ENCODE results near the gene FARS2. TPM values are rescaled to one million over a fixed set of nuclear protein-coding genes. Genes with fewer than 3 reads are reported as not detected.

FARS2 gene
- polyA plus RNA-seq, 1 donor (not counting 4 experiments of a cell fraction or from before 2014, with no cell fraction given), result 21.3 TPM

DNA sequence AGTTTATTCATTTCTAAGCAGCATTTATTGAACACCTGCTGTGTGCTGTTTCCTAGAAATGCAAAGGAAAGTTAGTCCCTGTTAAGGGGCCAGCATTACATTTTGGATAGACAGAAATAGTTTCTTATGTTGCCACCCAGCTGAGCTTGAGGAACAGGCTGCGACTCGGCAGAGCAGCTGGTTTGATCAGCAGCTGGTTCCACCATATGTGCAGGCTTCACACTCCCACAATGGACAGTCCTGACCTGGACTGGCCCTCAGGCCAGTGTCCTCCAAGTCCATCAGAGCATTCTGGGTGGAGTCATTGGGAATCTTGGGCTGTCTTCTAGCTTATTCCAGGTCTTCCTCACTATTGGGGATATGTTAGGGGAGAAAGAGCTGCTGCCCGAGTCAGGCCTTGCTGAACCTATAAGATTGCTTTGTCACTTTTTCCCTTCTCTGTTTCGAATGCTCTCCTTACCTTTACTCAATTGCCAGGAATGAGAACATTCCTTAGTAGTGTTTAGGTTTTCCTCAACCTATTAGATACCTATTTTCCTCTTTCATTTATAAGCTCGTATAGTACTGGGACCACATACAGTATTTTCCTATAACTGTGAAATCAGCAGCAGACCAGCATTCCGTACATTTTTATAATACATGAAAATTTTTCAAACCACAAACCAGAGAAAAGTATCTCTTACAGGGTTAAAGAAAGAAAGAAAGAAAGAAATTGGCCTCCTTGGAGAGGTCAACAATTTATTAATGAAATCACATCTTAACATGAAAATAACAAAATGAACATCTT is 203.0 kb downstream of the FARS2 start:
- Histone ChIP-seq H3K4me3 (ENCODE audit: control insufficient read depth in 2 of 3, extremely low read depth in 1 of 3, insufficient read depth in 2 of 3, low read depth in 1 of 3, low read length in 3 of 3) (no peak overlapping the region), H3K27ac (ENCODE audit: control insufficient read depth, insufficient read depth, low read length) (no peak overlapping the region), H2AFZ (ENCODE audit: control insufficient read depth, low read length) (no peak overlapping the region), H3K27me3 (ENCODE audit: control insufficient read depth, extremely low read depth, insufficient read depth, low read length) (no peaks in the 10 kb centered on the region), H3K36me3 (ENCODE audit: control insufficient read depth in 2 of 2, extremely low read depth in 1 of 2, insufficient read depth in 2 of 2, low read length in 2 of 2) (no peaks in the 10 kb centered on the region), H3K9me1 (ENCODE audit: control insufficient read depth, extremely low read depth, insufficient read depth, low read length) (no peaks in the 10 kb centered on the region), H3K4me2 (ENCODE audit: control insufficient read depth, extremely low read depth, insufficient read depth, low read depth, low read length) (no peak overlapping the region), H3K9me3 (ENCODE audit: control insufficient read depth, low read depth, low read length) (no peaks in the 10 kb centered on the region), H3K9ac (ENCODE audit: control insufficient read depth, extremely low read depth, insufficient read depth, low read length) (no peak overlapping the region), H4K20me1 (ENCODE audit: control insufficient read depth, extremely low read depth, insufficient read depth, low read length) (no peaks in the 10 kb centered on the region), H3K79me2 (ENCODE audit: control insufficient read depth, insufficient read depth, low read length) (no peaks in the 10 kb centered on the region), H3K4me1 (ENCODE audit: control insufficient read depth, extremely low read depth, insufficient read depth, low read length) (no peaks in the 10 kb centered on the region)
- TF ChIP-seq EZH2 (IDR thresholded peaks at IDR 0.05; ENCODE audit: low read length), result no peak
- TF ChIP-seq, protein P1, sequence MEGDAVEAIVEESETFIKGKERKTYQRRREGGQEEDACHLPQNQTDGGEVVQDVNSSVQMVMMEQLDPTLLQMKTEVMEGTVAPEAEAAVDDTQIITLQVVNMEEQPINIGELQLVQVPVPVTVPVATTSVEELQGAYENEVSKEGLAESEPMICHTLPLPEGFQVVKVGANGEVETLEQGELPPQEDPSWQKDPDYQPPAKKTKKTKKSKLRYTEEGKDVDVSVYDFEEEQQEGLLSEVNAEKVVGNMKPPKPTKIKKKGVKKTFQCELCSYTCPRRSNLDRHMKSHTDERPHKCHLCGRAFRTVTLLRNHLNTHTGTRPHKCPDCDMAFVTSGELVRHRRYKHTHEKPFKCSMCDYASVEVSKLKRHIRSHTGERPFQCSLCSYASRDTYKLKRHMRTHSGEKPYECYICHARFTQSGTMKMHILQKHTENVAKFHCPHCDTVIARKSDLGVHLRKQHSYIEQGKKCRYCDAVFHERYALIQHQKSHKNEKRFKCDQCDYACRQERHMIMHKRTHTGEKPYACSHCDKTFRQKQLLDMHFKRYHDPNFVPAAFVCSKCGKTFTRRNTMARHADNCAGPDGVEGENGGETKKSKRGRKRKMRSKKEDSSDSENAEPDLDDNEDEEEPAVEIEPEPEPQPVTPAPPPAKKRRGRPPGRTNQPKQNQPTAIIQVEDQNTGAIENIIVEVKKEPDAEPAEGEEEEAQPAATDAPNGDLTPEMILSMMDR (optimal IDR thresholded peaks at IDR 0.05 in 1 of 3, IDR thresholded peaks at IDR 0.05 in 1 of 3, conservative IDR thresholded peaks at IDR 0.05 in 1 of 3; ENCODE audit: extremely low read depth in 1 of 3, insufficient read depth in 2 of 3, low read length in 3 of 3), result no peak
- DNase-seq (ENCODE audit: low read depth, low spot score) (no peak), FAIRE-seq (no peak)
- dilution Hi-C loops (cut with MboI; ENCODE audit: extremely low pct_ligation_motif_present, low sequenced_read_pairs), result no loop called here

DNA sequence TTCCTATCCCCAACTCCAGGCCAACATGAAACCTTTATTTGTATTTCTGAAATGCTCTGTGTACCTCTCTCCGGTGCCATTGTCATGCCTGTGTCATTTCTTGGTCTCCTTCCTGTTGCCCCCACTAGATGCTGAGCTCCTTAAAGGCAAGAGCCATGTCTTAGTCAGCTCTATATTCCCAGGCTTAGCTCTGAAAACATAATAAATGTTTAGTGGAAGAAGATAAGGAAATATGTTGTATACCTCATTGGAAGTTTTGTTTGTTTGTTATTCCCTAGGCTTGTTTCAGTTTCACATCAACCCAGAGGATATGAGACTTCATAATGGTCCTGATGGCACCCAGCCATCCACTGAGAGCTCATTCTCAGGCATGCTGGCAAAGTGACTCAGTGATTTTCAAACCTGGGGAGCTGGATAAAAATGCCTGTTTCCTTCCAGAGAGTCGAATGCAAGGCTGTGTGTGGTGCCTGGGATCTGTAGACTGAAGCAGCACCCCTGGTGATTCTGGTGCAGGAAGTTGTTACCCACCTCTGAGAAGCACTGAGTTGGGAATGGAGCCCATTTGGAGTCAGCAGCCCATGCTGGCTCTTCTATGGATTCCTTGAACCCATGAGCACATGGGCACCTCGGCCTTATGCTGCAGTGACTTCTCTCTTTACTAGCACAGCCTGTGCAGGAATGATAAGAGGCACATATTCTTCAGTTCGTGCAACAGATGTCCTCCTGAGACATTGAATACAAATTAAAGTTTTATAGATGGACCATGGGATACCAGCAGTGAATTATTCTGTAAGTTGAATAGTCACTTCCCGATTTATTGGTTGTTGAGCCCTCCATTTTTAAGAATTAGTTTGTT is 205.2 kb downstream of the FARS2 start:
- H3K4me2 ChIP-seq (ENCODE audit: control insufficient read depth, extremely low read depth, insufficient read depth, low read depth, low read length), result no peak overlapping the region
- no peak for DNase-seq (ENCODE audit: low read depth, low spot score)
- no peak for FAIRE-seq
- H3K36me3 ChIP-seq (ENCODE audit: control insufficient read depth in 2 of 2, extremely low read depth in 1 of 2, insufficient read depth in 2 of 2, low read length in 2 of 2), result no peaks in the 10 kb centered on the region
- no peaks in the 10 kb centered on the region for H3K4me1 ChIP-seq (ENCODE audit: control insufficient read depth, extremely low read depth, insufficient read depth, low read length)
- TF ChIP-seq, protein P1 (optimal IDR thresholded peaks at IDR 0.05 in 1 of 3, IDR thresholded peaks at IDR 0.05 in 1 of 3, conservative IDR thresholded peaks at IDR 0.05 in 1 of 3; ENCODE audit: extremely low read depth in 1 of 3, insufficient read depth in 2 of 3, low read length in 3 of 3), result no peak
- no peak for TF ChIP-seq EZH2 (IDR thresholded peaks at IDR 0.05; ENCODE audit: low read length)
- no peak overlapping the region for H3K27ac ChIP-seq (ENCODE audit: control insufficient read depth, insufficient read depth, low read length)
- H2AFZ ChIP-seq (ENCODE audit: control insufficient read depth, low read length), result no peak overlapping the region
- H3K4me3 ChIP-seq (ENCODE audit: control insufficient read depth in 2 of 3, extremely low read depth in 1 of 3, insufficient read depth in 2 of 3, low read depth in 1 of 3, low read length in 3 of 3), result no peak overlapping the region
- no peak overlapping the region for H3K9ac ChIP-seq (ENCODE audit: control insufficient read depth, extremely low read depth, insufficient read depth, low read length)
- no peaks in the 10 kb centered on the region for H3K79me2 ChIP-seq (ENCODE audit: control insufficient read depth, insufficient read depth, low read length)
- no peaks in the 10 kb centered on the region for H3K9me3 ChIP-seq (ENCODE audit: control insufficient read depth, low read depth, low read length)
- H3K27me3 ChIP-seq (ENCODE audit: control insufficient read depth, extremely low read depth, insufficient read depth, low read length), result no peaks in the 10 kb centered on the region
- no peaks in the 10 kb centered on the region for H4K20me1 ChIP-seq (ENCODE audit: control insufficient read depth, extremely low read depth, insufficient read depth, low read length)
- dilution Hi-C loops (cut with MboI; ENCODE audit: extremely low pct_ligation_motif_present, low sequenced_read_pairs), result no loop called here
- H3K9me1 ChIP-seq (ENCODE audit: control insufficient read depth, extremely low read depth, insufficient read depth, low read length), result no peaks in the 10 kb centered on the region
